T-helper 1 cell (primary cell): ENCODE results near the gene EEF1B2.
"Not testable (repeated sequence)": the region's sequence is repeated elsewhere in the genome, so short reads cannot be mapped to it uniquely, and the experiment has no call there.

Experiments used
- DNase-seq, 5 donors: peaks; one replicate each; pipeline ENCODE4 v3.0.0-alpha.2; 2012 to 2020

Gene EEF1B2

GRCh38 chr2:206164261-206164862, 4.7 kb downstream of the EEF1B2 start:
- peak in 2 of 5 donors; percentile 21 to 26 for DNase-seq

GRCh38 chr2:206168230-206168629, 8.5 kb downstream of the EEF1B2 start:
- DNase-seq = not testable (repeated sequence)

GRCh38 chr2:206171624-206172397, 12.1 kb downstream of the EEF1B2 start:
- not testable (repeated sequence) for DNase-seq

GRCh38 chr2:206173147-206173546, 13.5 kb downstream of the EEF1B2 start:
- no peak for DNase-seq

GRCh38 chr2:206176121-206176520, 16.4 kb downstream of the EEF1B2 start:
- no peak for DNase-seq

GRCh38 chr2:206176901-206177300, 17.2 kb downstream of the EEF1B2 start:
- no peak for DNase-seq

- not testable (repeated sequence) for DNase-seq
Measured at GRCh38 chr2:206181526-206181925, 21.8 kb downstream of the EEF1B2 start.

GRCh38 chr2:206189691-206190090, 30.0 kb downstream of the EEF1B2 start:
- DNase-seq = no peak

GRCh38 chr2:206190111-206190510, 30.4 kb downstream of the EEF1B2 start:
- DNase-seq = no peak

- DNase-seq = no peak
Measured at GRCh38 chr2:206190689-206191088, 31.0 kb downstream of the EEF1B2 start.

GRCh38 chr2:206192157-206192556, 32.5 kb downstream of the EEF1B2 start:
- DNase-seq = no peak

- no peak for DNase-seq
Measured at GRCh38 chr2:206193671-206194357, 34.1 kb downstream of the EEF1B2 start.

GRCh38 chr2:206198677-206199076, 39.0 kb downstream of the EEF1B2 start:
- no peak for DNase-seq

GRCh38 chr2:206201075-206201848, 41.6 kb downstream of the EEF1B2 start:
- no peak for DNase-seq

- DNase-seq = no peak
Measured at GRCh38 chr2:206202446-206202845, 42.8 kb downstream of the EEF1B2 start.

- DNase-seq = no peak
Measured at GRCh38 chr2:206203331-206203730, 43.6 kb downstream of the EEF1B2 start.

- DNase-seq = no peak
Measured at GRCh38 chr2:206204710-206205109, 45.0 kb downstream of the EEF1B2 start.

- peak in 1 of 5 donors; percentile 7 for DNase-seq
Measured at GRCh38 chr2:206207316-206207715, 47.6 kb downstream of the EEF1B2 start.

- no peak for DNase-seq
Measured at GRCh38 chr2:206208900-206209299, 49.2 kb downstream of the EEF1B2 start.

- DNase-seq = no peak
Measured at GRCh38 chr2:206211657-206212255, 52.1 kb downstream of the EEF1B2 start.
